A673 (cell line): ENCODE measurements around the gene CDADC1.

Experiments
- EZH2 ChIP-seq: fragments of 200-600 bp; sonication (generic); IDR thresholded peaks from 2 replicates; pipeline ENCODE4 v1.6.1; 2017; ENCODE audit warnings: borderline replicate concordance, low read depth, mild to moderate bottlenecking, mixed read lengths, antibody characterized with exemption, low read length; ENCODE audit not compliant: poor library complexity, severe bottlenecking
- TF ChIP-seq, protein P1 (sequence below): fragments of 300-800, 200-600 bp; sonication (generic); conservative IDR thresholded peaks from 2 replicates; pipeline ENCODE4 v1.5.1; 2017; ENCODE audit warnings: low read depth, mild to moderate bottlenecking, antibody characterized with exemption, low read length, moderate library complexity, mixed read lengths

DNA sequence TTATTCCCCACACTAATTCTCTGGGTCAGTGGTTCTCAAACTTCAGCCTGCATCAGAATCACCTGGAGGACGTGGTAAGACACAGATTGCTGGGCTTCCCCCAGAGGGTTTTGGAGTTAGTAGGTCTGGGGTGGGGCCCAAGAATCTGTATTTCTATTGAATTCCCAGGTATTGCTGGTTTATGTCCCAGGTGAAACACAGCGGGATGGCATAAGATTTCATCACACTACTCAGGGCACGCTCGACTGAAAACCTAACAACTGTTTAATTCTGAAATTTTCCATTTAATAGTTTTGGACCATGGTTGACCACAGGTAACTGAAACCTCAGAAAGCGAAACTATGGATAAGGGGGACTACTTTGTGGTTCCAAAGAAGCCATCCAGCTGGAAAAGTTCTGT is 21.1 kb upstream of the CDADC1 start:
- TF ChIP-seq, protein P1, sequence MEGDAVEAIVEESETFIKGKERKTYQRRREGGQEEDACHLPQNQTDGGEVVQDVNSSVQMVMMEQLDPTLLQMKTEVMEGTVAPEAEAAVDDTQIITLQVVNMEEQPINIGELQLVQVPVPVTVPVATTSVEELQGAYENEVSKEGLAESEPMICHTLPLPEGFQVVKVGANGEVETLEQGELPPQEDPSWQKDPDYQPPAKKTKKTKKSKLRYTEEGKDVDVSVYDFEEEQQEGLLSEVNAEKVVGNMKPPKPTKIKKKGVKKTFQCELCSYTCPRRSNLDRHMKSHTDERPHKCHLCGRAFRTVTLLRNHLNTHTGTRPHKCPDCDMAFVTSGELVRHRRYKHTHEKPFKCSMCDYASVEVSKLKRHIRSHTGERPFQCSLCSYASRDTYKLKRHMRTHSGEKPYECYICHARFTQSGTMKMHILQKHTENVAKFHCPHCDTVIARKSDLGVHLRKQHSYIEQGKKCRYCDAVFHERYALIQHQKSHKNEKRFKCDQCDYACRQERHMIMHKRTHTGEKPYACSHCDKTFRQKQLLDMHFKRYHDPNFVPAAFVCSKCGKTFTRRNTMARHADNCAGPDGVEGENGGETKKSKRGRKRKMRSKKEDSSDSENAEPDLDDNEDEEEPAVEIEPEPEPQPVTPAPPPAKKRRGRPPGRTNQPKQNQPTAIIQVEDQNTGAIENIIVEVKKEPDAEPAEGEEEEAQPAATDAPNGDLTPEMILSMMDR = no peak
- no peak for TF ChIP-seq EZH2
